H9 (cell line): ENCODE measurements around the gene TDRD9. TPM values are rescaled to one million over a fixed set of nuclear protein-coding genes. Genes with fewer than 3 reads are reported as not detected.

ENCODE experiments used
- DNase-seq: peaks from one replicate; pipeline ENCODE4 v3.0.0-alpha.2; 2017
- H2AFZ ChIP-seq: one replicate; pipeline ENCODE4 v1.6.1; 2013; ENCODE audit warnings: mild to moderate bottlenecking, low read length, control low read depth, moderate library complexity
- H2AK5ac ChIP-seq: 2 replicates; pipeline ENCODE4 v1.6.1; 2013; ENCODE audit warnings: low read length, control low read depth, mixed read lengths; ENCODE audit not compliant: insufficient read length
- H2BK120ac ChIP-seq: one replicate; pipeline ENCODE4 v1.6.1; 2013; ENCODE audit warnings: low read depth, mild to moderate bottlenecking, low read length, control low read depth, inconsistent platforms; ENCODE audit not compliant: poor library complexity, severe bottlenecking
- H2BK12ac ChIP-seq: 2 replicates; pipeline ENCODE4 v1.6.1; 2013; ENCODE audit warnings: low read length, control low read depth, mixed read lengths, low read depth; ENCODE audit not compliant: insufficient read length
- H2BK15ac ChIP-seq: 2 replicates; pipeline ENCODE4 v1.6.1; 2013; ENCODE audit warnings: low read depth, low read length, control low read depth
- H2BK20ac ChIP-seq: one replicate; pipeline ENCODE4 v1.6.1; 2013; ENCODE audit warnings: low read depth, mild to moderate bottlenecking, low read length, control low read depth, inconsistent platforms; ENCODE audit not compliant: poor library complexity, severe bottlenecking
- H2BK5ac ChIP-seq: 2 replicates; pipeline ENCODE4 v1.6.1; 2013; ENCODE audit warnings: low read length, control low read depth, mixed read lengths; ENCODE audit not compliant: insufficient read length
- H3K14ac ChIP-seq: 2 replicates; pipeline ENCODE4 v1.6.1; 2013; ENCODE audit warnings: low read length, control low read depth; ENCODE audit not compliant: insufficient read depth
- H3K18ac ChIP-seq: 2 replicates; pipeline ENCODE4 v1.6.1; 2013; ENCODE audit warnings: low read depth, mild to moderate bottlenecking, mixed read lengths, low read length, control low read depth; ENCODE audit not compliant: insufficient read length
- H3K23ac ChIP-seq: 2 replicates; pipeline ENCODE4 v1.6.1; 2013; ENCODE audit warnings: low read length, control low read depth, mixed read lengths, low read depth; ENCODE audit not compliant: insufficient read length
- H3K23me2 ChIP-seq: 2 replicates; pipeline ENCODE4 v1.6.1; 2013; ENCODE audit warnings: low read depth, mild to moderate bottlenecking, mixed read lengths, low read length, control low read depth; ENCODE audit not compliant: insufficient read length, poor library complexity, severe bottlenecking
- H3K27ac ChIP-seq: 2 replicates; pipeline ENCODE4 v1.5.1; 2013; ENCODE audit warnings: low read length, control low read depth, mixed read lengths, low read depth; ENCODE audit not compliant: insufficient read length
- H3K27me3 ChIP-seq: 2 replicates; pipeline ENCODE4 v1.6.1; 2013; ENCODE audit warnings: low read length, control low read depth, inconsistent platforms; ENCODE audit not compliant: insufficient read depth
- H3K4ac ChIP-seq: 2 replicates; pipeline ENCODE4 v1.6.1; 2013; ENCODE audit warnings: low read depth, mild to moderate bottlenecking, control low read depth, inconsistent platforms, low read length, moderate library complexity
- H3K4me1 ChIP-seq: 2 replicates; pipeline ENCODE4 v1.6.1; 2013; ENCODE audit warnings: low read length, control low read depth, inconsistent platforms; ENCODE audit not compliant: insufficient read depth
- H3K4me2 ChIP-seq: 2 replicates; pipeline ENCODE4 v1.6.1; 2013; ENCODE audit warnings: low read length, control low read depth, mixed read lengths; ENCODE audit not compliant: insufficient read length, insufficient read depth
- H3K56ac ChIP-seq: 2 replicates; pipeline ENCODE4 v1.6.1; 2013; ENCODE audit warnings: low read depth, mild to moderate bottlenecking, mixed read lengths, low read length, control low read depth; ENCODE audit not compliant: insufficient read length
- H3K79me1 ChIP-seq: 2 replicates; pipeline ENCODE4 v1.6.1; 2013; ENCODE audit warnings: low read depth, mild to moderate bottlenecking, moderate library complexity, low read length, control low read depth, inconsistent platforms; ENCODE audit not compliant: insufficient read depth, poor library complexity, severe bottlenecking
- H3K79me2 ChIP-seq: 2 replicates; pipeline ENCODE4 v1.6.1; 2013; ENCODE audit warnings: low read length, control low read depth, inconsistent platforms; ENCODE audit not compliant: insufficient read depth
- H3K9ac ChIP-seq: 2 replicates; pipeline ENCODE4 v1.6.1; 2013; ENCODE audit warnings: low read length, control low read depth, mixed read lengths; ENCODE audit not compliant: insufficient read length; ENCODE audit errors: extremely low read depth
- H3K9me3 ChIP-seq: one replicate; pipeline ENCODE4 v1.6.1; 2013; ENCODE audit warnings: low read depth, low read length, inconsistent platforms; ENCODE audit not compliant: control insufficient read depth
- H3T11ph ChIP-seq: one replicate; pipeline ENCODE4 v1.6.1; 2013; ENCODE audit warnings: mild to moderate bottlenecking, low read length, control low read depth, inconsistent platforms
- H4K20me1 ChIP-seq: one replicate; pipeline ENCODE4 v1.6.1; 2013; ENCODE audit not compliant: control insufficient read depth, insufficient read length, insufficient read depth
- H4K5ac ChIP-seq: 2 replicates; pipeline ENCODE4 v1.6.1; 2013; ENCODE audit warnings: low read depth, mild to moderate bottlenecking, mixed read lengths, low read length, control low read depth; ENCODE audit not compliant: insufficient read length
- H4K8ac ChIP-seq: replicated peaks from 2 replicates; pipeline ENCODE4 v1.6.1; 2013; ENCODE audit warnings: low read length, control low read depth, mixed read lengths, low read depth; ENCODE audit not compliant: insufficient read length
- H4K91ac ChIP-seq: 2 replicates; pipeline ENCODE4 v1.6.1; 2013; ENCODE audit warnings: low read depth, mild to moderate bottlenecking, moderate library complexity, mixed read lengths, low read length, control low read depth; ENCODE audit not compliant: insufficient read length
- H3K27ac Mint-ChIP-seq, 3 experiments: 2 replicates in 2 of 3; 3 replicates in 1 of 3; pipeline ENCODE4 v1.8.0; 2020 to 2021; ENCODE audit warnings: mixed read lengths in 3 of 3, mild to moderate bottlenecking in 1 of 3, moderate library complexity in 1 of 3
- H3K27me3 Mint-ChIP-seq: 2 replicates; pipeline ENCODE4 v1.8.0; 2021; ENCODE audit warnings: low read depth, mild to moderate bottlenecking, moderate library complexity, mixed read lengths
- H3K36me3 Mint-ChIP-seq, 3 experiments: 2 replicates in 2 of 3; 3 replicates in 1 of 3; pipeline ENCODE4 v1.8.0; 2020 to 2021; ENCODE audit warnings: low read depth in 3 of 3, mixed read lengths in 3 of 3; ENCODE audit not compliant: insufficient read depth in 1 of 3
- H3K4me1 Mint-ChIP-seq, 2 experiments: 2 replicates each; pipeline ENCODE4 v1.8.0; 2020; ENCODE audit warnings: mixed read lengths in 2 of 2
- H3K4me3 Mint-ChIP-seq, 2 experiments: 2 replicates in 1 of 2; 3 replicates in 1 of 2; pipeline ENCODE4 v1.8.0; 2020 to 2021; ENCODE audit warnings: mild to moderate bottlenecking in 2 of 2, mixed read lengths in 2 of 2, moderate library complexity in 1 of 2
- H3K9me3 Mint-ChIP-seq, 2 experiments: 2 replicates in 1 of 2; 3 replicates in 1 of 2; pipeline ENCODE4 v1.8.0; 2020; ENCODE audit warnings: mild to moderate bottlenecking in 2 of 2, mixed read lengths in 2 of 2, moderate library complexity in 1 of 2
- CTCF ChIP-seq: fragments of 200-600 bp; sonication (generic); conservative IDR thresholded peaks from 3 replicates; pipeline ENCODE4 v1.8.0; 2021; ENCODE audit warnings: antibody characterized with exemption, mild to moderate bottlenecking
- WGBS: extraction: QIAGEN DNeasy Blood & Tissue Kit; methylation state at CpG from one replicate; pipeline ENCODE4 v1.1.7; 2013; ENCODE audit warnings: missing lambda C conversion rate, low lambda C conversion rate, mixed read lengths; ENCODE audit not compliant: insufficient read length; ENCODE audit errors: extremely low coverage; 5-methylcytosine and 5-hydroxymethylcytosine counted together
- total RNA-seq: library from RNA; stranded (reverse); gene quantifications from 2 replicates; pipeline ENCODE4 v1.2.1, GENCODE V29; 2021

The TDRD9 gene
- total RNA-seq, 1 experiment from 2014 or later, result not detected

- Histone ChIP-seq H2BK12ac (no peak overlapping the region), H3K79me2 (no peaks in the 10 kb centered on the region), H3T11ph (no peak overlapping the region), H2BK20ac (no peak overlapping the region), H3K27ac (no peak overlapping the region), H2BK5ac (no peak overlapping the region), H3K79me1 (no peaks in the 10 kb centered on the region), H2AK5ac (no peak overlapping the region), H3K23me2 (no peaks in the 10 kb centered on the region), H3K4ac (no peak overlapping the region), H3K9ac (no peak overlapping the region), H3K4me1 (no peaks in the 10 kb centered on the region), H3K9me3 (no peaks in the 10 kb centered on the region), H4K20me1 (no peaks in the 10 kb centered on the region), H3K18ac (no peak overlapping the region), H3K27me3 (no peaks in the 10 kb centered on the region), H3K23ac (no peak overlapping the region), H2BK120ac (no peak overlapping the region), H4K5ac (no peak overlapping the region), H3K56ac (no peak overlapping the region), H2BK15ac (no peak overlapping the region), H4K91ac (no peak overlapping the region), H2AFZ (no peak overlapping the region), H3K14ac (no peak overlapping the region), H4K8ac (no peak overlapping the region), H3K4me2 (no peak overlapping the region)
- H3K9me3 Mint-ChIP-seq, result peaks cover 0 to 3% of the 10 kb centered on the region in 2 experiments; a peak in 2 of 5 replicates
- no peak for DNase-seq
- peaks cover 6% of the 10 kb centered on the region; the same call in 1 of the 2 replicates for H3K27me3 Mint-ChIP-seq
- H3K4me3 Mint-ChIP-seq, result no peak overlapping the region
- H3K27ac Mint-ChIP-seq, result no peak overlapping the region
- peaks cover 4% of the 10 kb centered on the region in 2 experiments; a peak in 1 of 4 replicates for H3K4me1 Mint-ChIP-seq
- WGBS, result no CpG with 5 or more reads among the region's 18 CpGs
- TF ChIP-seq CTCF, result no peak
- no peaks in the 10 kb centered on the region for H3K36me3 Mint-ChIP-seq
Measured at GRCh38 chr14:103927566-103927965, 690 bp upstream of the TDRD9 start.
